ENCODE results near the gene TDRD6. TPM values are rescaled to one million over a fixed set of nuclear protein-coding genes. Genes with fewer than 3 reads are reported as not detected.

Gene TDRD6
- polyA plus RNA-seq, 2 of the 4 experiments (the other 2 are of a cell fraction), result 0.03 TPM; not detected in 1

DNA sequence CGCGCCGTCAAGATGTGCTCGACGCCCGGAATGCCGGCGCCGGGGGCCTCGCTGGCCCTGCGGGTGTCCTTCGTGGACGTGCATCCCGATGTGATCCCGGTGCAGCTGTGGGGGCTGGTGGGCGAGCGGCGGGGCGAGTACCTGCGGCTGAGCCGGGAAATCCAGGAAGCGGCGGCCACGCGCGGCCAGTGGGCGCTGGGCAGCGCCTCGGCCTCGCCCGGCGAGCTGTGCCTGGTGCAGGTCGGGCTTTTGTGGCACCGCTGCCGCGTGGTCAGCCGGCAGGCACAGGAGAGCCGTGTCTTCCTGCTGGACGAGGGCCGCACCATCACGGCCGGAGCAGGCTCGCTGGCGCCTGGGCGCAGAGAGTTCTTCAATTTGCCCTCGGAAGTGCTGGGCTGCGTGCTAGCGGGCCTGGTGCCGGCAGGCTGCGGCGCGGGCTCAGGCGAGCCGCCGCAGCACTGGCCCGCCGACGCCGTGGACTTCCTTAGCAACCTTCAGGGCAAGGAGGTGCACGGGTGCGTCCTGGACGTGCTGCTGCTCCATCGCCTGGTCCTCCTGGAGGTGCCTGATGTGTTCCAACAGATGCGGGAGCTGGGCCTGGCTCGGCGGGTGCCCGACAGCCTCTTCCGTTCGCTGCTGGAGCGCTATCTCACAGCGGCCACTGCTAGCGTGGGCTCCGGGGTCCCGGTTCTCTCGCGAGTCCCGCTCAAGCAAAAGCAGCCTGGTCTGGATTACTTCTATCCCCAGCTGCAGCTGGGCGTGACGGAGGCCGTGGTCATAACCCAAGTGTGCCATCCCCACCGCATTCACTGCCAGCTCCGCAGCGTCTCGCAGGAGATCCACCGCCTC, 656 bp downstream of the TDRD6 start:
- H3K9me3 ChIP-seq, result no peaks in the 10 kb centered on the region
- CTCF ChIA-PET, result interaction anchor here (0.8 kb wide), 1 partner anchor 15 kb away, joined by 3 read pairs; no protein-coding TSS in a partner anchor
- TF ChIP-seq, protein P1, sequence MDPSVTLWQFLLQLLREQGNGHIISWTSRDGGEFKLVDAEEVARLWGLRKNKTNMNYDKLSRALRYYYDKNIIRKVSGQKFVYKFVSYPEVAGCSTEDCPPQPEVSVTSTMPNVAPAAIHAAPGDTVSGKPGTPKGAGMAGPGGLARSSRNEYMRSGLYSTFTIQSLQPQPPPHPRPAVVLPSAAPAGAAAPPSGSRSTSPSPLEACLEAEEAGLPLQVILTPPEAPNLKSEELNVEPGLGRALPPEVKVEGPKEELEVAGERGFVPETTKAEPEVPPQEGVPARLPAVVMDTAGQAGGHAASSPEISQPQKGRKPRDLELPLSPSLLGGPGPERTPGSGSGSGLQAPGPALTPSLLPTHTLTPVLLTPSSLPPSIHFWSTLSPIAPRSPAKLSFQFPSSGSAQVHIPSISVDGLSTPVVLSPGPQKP (IDR thresholded peaks at IDR 0.05; ENCODE audit: low read depth, low read length), result no peak
- TF ChIP-seq CEBPB (IDR thresholded peaks at IDR 0.05) (no peak), BHLHE40 (IDR thresholded peaks at IDR 0.05; ENCODE audit: low read depth, low read length) (no peak), ESRRA (IDR thresholded peaks at IDR 0.05; ENCODE audit: borderline replicate concordance, low read length) (no peak), RNF2 (IDR thresholded peaks at IDR 0.05; ENCODE audit: borderline replicate concordance, low read depth) (no peak), SMC3 (IDR thresholded peaks at IDR 0.05) (no peak), EHMT2 (IDR thresholded peaks at IDR 0.05; ENCODE audit: low read depth) (no peak), POLR2A (IDR thresholded peaks at IDR 0.05; ENCODE audit: low read length) (no peak), ZSCAN20 (CRISPR knock-in tag; IDR thresholded peaks at IDR 0.05) (no peak)
- TF ChIP-seq, protein P2, sequence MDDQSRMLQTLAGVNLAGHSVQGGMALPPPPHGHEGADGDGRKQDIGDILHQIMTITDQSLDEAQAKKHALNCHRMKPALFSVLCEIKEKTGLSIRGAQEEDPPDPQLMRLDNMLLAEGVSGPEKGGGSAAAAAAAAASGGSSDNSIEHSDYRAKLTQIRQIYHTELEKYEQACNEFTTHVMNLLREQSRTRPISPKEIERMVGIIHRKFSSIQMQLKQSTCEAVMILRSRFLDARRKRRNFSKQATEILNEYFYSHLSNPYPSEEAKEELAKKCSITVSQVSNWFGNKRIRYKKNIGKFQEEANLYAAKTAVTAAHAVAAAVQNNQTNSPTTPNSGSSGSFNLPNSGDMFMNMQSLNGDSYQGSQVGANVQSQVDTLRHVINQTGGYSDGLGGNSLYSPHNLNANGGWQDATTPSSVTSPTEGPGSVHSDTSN (IDR thresholded peaks at IDR 0.05), result no peak
- TF ChIP-seq, protein P3, sequence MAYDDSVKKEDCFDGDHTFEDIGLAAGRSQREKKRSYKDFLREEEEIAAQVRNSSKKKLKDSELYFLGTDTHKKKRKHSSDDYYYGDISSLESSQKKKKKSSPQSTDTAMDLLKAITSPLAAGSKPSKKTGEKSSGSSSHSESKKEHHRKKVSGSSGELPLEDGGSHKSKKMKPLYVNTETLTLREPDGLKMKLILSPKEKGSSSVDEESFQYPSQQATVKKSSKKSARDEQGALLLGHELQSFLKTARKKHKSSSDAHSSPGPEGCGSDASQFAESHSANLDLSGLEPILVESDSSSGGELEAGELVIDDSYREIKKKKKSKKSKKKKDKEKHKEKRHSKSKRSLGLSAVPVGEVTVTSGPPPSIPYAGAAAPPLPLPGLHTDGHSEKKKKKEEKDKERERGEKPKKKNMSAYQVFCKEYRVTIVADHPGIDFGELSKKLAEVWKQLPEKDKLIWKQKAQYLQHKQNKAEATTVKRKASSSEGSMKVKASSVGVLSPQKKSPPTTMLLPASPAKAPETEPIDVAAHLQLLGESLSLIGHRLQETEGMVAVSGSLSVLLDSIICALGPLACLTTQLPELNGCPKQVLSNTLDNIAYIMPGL (CRISPR knock-in tag; IDR thresholded peaks at IDR 0.05; ENCODE audit: borderline replicate concordance), result no peak
- TF ChIP-seq, protein P4, sequence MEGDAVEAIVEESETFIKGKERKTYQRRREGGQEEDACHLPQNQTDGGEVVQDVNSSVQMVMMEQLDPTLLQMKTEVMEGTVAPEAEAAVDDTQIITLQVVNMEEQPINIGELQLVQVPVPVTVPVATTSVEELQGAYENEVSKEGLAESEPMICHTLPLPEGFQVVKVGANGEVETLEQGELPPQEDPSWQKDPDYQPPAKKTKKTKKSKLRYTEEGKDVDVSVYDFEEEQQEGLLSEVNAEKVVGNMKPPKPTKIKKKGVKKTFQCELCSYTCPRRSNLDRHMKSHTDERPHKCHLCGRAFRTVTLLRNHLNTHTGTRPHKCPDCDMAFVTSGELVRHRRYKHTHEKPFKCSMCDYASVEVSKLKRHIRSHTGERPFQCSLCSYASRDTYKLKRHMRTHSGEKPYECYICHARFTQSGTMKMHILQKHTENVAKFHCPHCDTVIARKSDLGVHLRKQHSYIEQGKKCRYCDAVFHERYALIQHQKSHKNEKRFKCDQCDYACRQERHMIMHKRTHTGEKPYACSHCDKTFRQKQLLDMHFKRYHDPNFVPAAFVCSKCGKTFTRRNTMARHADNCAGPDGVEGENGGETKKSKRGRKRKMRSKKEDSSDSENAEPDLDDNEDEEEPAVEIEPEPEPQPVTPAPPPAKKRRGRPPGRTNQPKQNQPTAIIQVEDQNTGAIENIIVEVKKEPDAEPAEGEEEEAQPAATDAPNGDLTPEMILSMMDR (IDR thresholded peaks at IDR 0.05), result no peak
- TF ChIP-seq, protein P5, sequence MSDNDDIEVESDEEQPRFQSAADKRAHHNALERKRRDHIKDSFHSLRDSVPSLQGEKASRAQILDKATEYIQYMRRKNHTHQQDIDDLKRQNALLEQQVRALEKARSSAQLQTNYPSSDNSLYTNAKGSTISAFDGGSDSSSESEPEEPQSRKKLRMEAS (IDR thresholded peaks at IDR 0.05), result no peak
- TF ChIP-seq, protein P6, sequence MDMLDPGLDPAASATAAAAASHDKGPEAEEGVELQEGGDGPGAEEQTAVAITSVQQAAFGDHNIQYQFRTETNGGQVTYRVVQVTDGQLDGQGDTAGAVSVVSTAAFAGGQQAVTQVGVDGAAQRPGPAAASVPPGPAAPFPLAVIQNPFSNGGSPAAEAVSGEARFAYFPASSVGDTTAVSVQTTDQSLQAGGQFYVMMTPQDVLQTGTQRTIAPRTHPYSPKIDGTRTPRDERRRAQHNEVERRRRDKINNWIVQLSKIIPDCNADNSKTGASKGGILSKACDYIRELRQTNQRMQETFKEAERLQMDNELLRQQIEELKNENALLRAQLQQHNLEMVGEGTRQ (IDR thresholded peaks at IDR 0.05), result no peak
- DNase-seq (ENCODE audit: low read depth in 1 of 2, low spot score in 1 of 2), result no peak
- no peak for ATAC-seq
- no peaks in the 10 kb centered on the region for H3K4me1 ChIP-seq
- POLR2A ChIA-PET, result no interaction called here
- FAIRE-seq, result no peak
- no peak overlapping the region for H3K4me2 ChIP-seq
- no peak overlapping the region for H3K27ac ChIP-seq
- WGBS (ENCODE audit: missing lambda C conversion rate), result 94% methylated on average over 53 of the region's 85 CpGs
- no peak overlapping the region for H3K4me3 ChIP-seq

DNA sequence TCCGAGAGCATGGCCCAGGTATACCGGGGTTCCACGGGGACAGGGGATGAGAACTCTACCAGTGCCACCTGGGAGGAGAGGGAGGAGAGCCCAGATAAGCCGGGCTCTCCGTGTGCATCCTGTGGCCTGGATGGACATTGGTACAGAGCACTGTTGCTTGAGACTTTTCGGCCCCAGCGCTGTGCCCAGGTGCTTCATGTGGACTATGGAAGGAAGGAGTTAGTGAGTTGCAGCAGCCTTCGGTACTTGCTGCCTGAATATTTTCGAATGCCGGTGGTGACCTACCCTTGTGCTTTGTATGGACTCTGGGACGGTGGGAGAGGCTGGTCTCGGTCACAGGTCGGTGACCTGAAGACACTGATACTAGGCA, 1.3 kb downstream of the TDRD6 start:
- ChIA-PET POLR2A (no interaction called here), CTCF (no interaction called here)

More for the DNA sequence above, 1.3 kb downstream of the TDRD6 start:
- TF ChIP-seq ZSCAN20 (CRISPR knock-in tag; IDR thresholded peaks at IDR 0.05) (no peak), TFCP2L1 (CRISPR knock-in tag; IDR thresholded peaks at IDR 0.05) (no peak), POLR2A (IDR thresholded peaks at IDR 0.05; ENCODE audit: low read length) (no peak), NPAS2 (CRISPR knock-in tag; IDR thresholded peaks at IDR 0.05; ENCODE audit: borderline replicate concordance) (no peak), RARB (CRISPR knock-in tag; IDR thresholded peaks at IDR 0.05) (no peak), EP300 (IDR thresholded peaks at IDR 0.05) (no peak), HDAC2 (IDR thresholded peaks at IDR 0.05) (no peak), CEBPB (IDR thresholded peaks at IDR 0.05) (no peak), RFX5 (IDR thresholded peaks at IDR 0.05) (no peak), SMC3 (IDR thresholded peaks at IDR 0.05) (no peak), ZFP36 (IDR thresholded peaks at IDR 0.05; ENCODE audit: borderline replicate concordance, partially characterized antibody) (no peak), RCOR1 (IDR thresholded peaks at IDR 0.05; ENCODE audit: low read depth, low read length) (no peak), HEYL (CRISPR knock-in tag; IDR thresholded peaks at IDR 0.05) (no peak)
- TF ChIP-seq, protein P5 (IDR thresholded peaks at IDR 0.05), result no peak
- FAIRE-seq (no peak), DNase-seq (ENCODE audit: low read depth in 1 of 2, low spot score in 1 of 2) (no peak), ATAC-seq (no peak)
- 55% methylated on average over 11 of the region's 13 CpGs for WGBS (ENCODE audit: missing lambda C conversion rate)
- Histone ChIP-seq H3K4me1 (no peaks in the 10 kb centered on the region), H3K27ac (no peak overlapping the region), H3K4me3 (no peak overlapping the region), H3K4me2 (no peak overlapping the region), H3K9me3 (no peaks in the 10 kb centered on the region)
